GM12873 (cell line): ENCODE results near the gene FEN1.

Source experiments
- TF ChIP-seq, protein P1 (sequence below): IDR thresholded peaks from 2 replicates; pipeline ENCODE4 v1.5.1; 2012; ENCODE audit warnings: low read depth, mild to moderate bottlenecking, moderate library complexity, low read length, control low read depth; ENCODE audit not compliant: insufficient read depth; ENCODE audit errors: missing control alignments

FEN1 gene

DNA sequence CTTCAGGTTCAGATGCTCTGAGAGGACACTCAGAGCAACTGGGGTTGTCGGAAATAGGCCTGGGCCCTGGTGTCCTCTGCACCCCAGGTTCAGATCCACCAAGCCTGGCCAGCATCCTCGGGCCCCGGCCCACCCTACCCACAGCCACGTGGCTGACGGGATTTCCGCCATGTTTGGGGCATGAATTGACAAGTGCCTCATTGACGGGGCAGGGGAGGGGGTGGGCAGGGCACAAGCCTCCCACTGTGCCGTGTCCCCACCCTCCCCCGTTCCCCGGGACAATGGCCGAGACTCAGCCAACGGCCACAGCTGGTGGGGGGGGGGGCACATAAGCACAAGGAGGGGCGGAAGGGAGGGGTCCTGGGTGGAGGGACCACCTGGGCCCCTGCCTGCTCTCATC, 31.8 kb upstream of the FEN1 start:
- TF ChIP-seq, protein P1, sequence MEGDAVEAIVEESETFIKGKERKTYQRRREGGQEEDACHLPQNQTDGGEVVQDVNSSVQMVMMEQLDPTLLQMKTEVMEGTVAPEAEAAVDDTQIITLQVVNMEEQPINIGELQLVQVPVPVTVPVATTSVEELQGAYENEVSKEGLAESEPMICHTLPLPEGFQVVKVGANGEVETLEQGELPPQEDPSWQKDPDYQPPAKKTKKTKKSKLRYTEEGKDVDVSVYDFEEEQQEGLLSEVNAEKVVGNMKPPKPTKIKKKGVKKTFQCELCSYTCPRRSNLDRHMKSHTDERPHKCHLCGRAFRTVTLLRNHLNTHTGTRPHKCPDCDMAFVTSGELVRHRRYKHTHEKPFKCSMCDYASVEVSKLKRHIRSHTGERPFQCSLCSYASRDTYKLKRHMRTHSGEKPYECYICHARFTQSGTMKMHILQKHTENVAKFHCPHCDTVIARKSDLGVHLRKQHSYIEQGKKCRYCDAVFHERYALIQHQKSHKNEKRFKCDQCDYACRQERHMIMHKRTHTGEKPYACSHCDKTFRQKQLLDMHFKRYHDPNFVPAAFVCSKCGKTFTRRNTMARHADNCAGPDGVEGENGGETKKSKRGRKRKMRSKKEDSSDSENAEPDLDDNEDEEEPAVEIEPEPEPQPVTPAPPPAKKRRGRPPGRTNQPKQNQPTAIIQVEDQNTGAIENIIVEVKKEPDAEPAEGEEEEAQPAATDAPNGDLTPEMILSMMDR: no peak

DNA sequence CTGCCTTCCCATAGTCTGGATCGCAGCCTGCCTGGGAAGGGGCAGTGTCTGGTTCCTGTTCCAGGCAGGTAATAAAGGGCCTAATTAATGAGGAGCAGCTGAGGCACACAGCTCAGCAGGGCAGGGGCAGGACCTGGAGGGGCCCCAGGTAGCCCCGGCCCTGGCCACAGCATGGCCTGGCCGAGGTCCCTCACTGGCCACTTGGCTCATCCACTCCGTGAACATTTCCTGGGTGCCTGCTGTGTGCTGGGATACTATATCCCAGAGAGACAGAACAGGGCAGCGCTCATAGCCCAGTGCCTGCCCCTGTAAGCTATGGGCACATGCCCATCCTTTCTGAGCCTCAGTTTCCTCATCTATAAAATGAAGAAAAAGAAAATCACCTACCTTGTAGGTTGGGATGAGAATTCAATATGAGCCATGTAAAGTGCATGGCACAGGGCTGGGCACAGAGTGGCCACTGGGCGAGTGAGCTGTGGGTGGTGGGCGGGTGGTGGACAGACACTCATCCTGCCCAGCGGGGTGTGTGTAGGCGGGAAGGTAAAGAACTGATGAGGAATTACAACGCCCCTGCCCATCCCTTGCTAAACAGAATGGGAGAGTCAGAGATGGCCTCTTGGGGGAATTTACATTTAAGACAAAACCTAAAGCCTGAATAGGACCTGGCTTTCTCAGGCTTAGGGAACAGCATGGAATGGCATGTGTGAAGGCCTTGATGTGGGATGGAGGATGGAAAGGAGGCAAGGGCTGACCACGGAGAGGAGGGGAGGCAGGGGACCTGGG, 31.1 kb upstream of the FEN1 start:
- TF ChIP-seq, protein P1: no peak

DNA sequence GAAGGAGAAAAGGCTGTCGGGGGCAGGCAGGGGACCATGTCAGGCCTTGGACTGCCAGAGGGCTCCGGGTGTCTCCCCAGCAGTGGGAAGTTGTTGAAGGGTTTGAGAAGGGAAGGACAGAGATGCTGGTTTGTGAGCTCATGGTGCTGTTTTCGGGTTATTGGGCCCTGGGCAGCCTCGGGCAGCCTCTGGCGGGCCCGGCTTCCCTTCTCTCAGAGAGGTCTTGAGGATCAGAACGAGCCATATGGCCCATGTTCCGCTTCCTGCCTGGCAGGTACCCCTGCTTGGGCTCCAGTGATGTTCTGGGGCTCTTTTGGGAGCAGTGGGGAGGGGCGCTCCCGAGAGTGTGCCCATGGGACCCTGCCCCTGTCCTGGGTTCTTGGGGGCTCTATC, 30.5 kb upstream of the FEN1 start:
- TF ChIP-seq, protein P1: no peak

DNA sequence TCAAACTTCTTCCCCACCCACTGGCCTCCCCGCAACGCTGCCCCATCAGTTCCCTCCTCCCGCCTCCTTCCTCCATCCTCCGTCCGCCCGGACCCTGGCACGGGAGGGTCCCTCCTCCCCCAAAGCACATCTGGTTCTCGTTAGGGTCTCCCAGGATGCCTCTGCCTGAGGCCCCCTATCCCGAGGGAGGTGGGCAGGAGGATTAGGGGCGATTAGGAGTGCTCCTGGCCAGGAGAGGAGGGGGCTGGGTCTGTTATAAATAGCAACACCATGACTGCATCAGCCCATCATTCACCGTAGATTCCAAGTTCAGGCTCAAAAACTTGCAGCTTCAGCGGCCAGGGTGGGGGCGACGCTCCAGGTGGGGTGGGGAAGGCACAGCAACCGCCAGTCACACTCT, 29.9 kb upstream of the FEN1 start:
- TF ChIP-seq, protein P1: no peak

DNA sequence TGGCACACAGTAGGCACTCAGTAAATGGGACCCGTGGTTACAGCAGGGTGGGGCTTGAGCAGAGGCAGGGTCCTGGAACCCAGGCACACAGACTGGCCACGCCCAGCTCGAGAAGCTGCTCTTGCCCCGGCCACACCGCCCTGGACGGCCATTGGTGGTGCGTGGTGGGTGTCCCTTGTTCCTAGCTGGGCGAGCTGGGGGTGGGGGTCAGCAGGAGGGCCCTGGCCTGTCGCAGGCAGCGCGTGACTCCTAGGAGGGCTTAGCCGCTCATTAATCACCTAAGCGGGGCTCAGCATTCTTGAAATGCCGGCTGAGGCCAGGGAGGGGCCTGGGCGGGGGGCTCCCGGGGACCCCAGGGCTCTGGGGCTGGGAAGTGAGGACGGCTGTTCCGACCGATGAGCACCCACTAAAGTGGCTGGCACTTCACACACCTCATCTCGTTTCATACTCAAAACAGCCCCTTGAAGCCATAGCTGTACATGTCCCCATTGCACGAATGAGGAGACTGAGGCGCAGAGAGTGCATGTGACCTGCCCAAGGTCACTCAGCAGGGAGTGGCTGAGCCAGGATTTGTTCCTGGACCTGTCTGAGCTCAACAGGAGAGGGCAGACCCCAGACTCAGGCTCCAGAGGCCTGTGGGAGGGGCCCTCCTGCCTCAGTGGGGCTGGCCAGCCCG, 28.6 kb upstream of the FEN1 start:
- TF ChIP-seq, protein P1: no peak

DNA sequence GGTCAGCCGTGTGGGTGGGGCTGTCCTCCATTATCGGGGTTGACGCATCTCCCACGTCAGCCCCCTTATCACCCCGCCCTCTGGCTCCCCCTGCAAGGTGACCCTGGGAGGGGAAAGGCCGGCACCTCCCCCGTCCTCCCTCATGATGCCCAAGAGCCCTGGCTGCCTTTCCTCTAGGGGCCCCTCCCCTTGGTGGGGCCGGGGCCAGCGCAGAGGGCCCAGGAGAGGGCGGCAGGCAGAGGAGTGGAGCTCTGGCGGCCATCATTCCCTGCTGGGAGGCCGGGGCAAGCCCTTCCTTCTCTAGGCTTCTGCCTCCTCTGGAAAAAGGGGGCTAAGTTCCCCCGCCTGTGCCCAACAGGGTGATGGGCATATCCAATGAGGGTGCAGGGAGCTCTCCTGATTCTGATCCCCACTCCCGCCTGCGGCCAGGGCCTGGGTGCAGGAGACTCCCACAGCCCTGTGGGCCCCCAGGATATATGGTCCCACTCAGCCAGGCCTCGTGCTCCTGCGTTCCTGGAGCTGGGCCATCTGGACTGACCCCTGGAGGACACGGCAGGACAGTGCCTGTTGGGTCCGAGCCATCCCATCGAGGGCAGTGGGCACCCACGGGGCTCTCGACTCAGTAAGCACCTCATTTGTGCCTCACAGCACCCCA, 28.0 kb upstream of the FEN1 start:
- TF ChIP-seq, protein P1: no peak
